Ishikawa (cell line): Measurements from ENCODE around the gene GINS2.

Experiments used
- CEBPB ChIP-seq: IDR thresholded peaks from 2 replicates; pipeline ENCODE4 v1.6.1; 2012
- CREB1 ChIP-seq: IDR thresholded peaks from 2 replicates; pipeline ENCODE4 v1.6.1; 2012; ENCODE audit warnings: low read depth
- EGR1 ChIP-seq: IDR thresholded peaks from 2 replicates; pipeline ENCODE4 v1.6.1; 2012
- EP300 ChIP-seq: IDR thresholded peaks from 2 replicates; pipeline ENCODE4 v1.6.1; 2012; ENCODE audit warnings: borderline replicate concordance
- FOXM1 ChIP-seq: IDR thresholded peaks from 2 replicates; pipeline ENCODE4 v1.6.1; 2012; ENCODE audit warnings: low read depth, borderline replicate concordance
- NFIC ChIP-seq: IDR thresholded peaks from 2 replicates; pipeline ENCODE4 v1.6.1; 2012
- RAD21 ChIP-seq: IDR thresholded peaks from 2 replicates; pipeline ENCODE4 v1.6.1; 2012; ENCODE audit warnings: low read depth
- REST ChIP-seq: IDR thresholded peaks from 2 replicates; pipeline ENCODE4 v1.6.1; 2012; ENCODE audit warnings: low read depth, mild to moderate bottlenecking
- TAF1 ChIP-seq: IDR thresholded peaks from 2 replicates; pipeline ENCODE4 v1.6.1; 2012; ENCODE audit warnings: low read depth, mild to moderate bottlenecking
- TCF12 ChIP-seq: IDR thresholded peaks from 2 replicates; pipeline ENCODE4 v1.6.1; 2012; ENCODE audit warnings: low read depth
- TEAD4 ChIP-seq: IDR thresholded peaks from 2 replicates; pipeline ENCODE4 v1.6.1; 2012
- YY1 ChIP-seq: IDR thresholded peaks from 2 replicates; pipeline ENCODE4 v1.6.1; 2012; ENCODE audit warnings: low read depth
- TF ChIP-seq, protein P1 (sequence below): IDR thresholded peaks from 2 replicates; pipeline ENCODE4 v1.6.1; 2012

- peak; percentile 42; the same call in 1 of the 2 replicates for TF ChIP-seq EP300
- TF ChIP-seq RAD21: no peak
- no peak for TF ChIP-seq EGR1
- TF ChIP-seq REST: no peak
- 0 out of 2 replicates have a peak, but pooled peaks have one; percentile 26 for TF ChIP-seq TCF12
- TF ChIP-seq YY1: no peak
- TF ChIP-seq CEBPB: no peak
- TF ChIP-seq, protein P1, sequence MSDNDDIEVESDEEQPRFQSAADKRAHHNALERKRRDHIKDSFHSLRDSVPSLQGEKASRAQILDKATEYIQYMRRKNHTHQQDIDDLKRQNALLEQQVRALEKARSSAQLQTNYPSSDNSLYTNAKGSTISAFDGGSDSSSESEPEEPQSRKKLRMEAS: no peak
- TF ChIP-seq NFIC: no peak
- TF ChIP-seq FOXM1: no peak
- TF ChIP-seq TEAD4: no peak; the same call in 1 of the 2 replicates
- TF ChIP-seq CREB1: no peak
- no peak for TF ChIP-seq TAF1
Observed at GRCh38 chr16:85645021-85645589, 43.6 kb downstream of the GINS2 start.
